RWPE2 (cell line): ENCODE measurements around the gene ALG12.

Experiments used
- ATAC-seq: fragments of 200-7000 bp; cut with Tn5 transposase; 3 replicates; pipeline ENCODE4 v1.9.1; 2021; ENCODE audit warnings: low read depth
- DNase-seq: peaks from one replicate; pipeline ENCODE4 v3.0.0-alpha.2; 2020; ENCODE audit warnings: low spot score
- H3K27ac ChIP-seq: fragments of 450-650 bp; 2 replicates; pipeline ENCODE4 v1.5.1; 2017; ENCODE audit warnings: mild to moderate bottlenecking; ENCODE audit not compliant: poor library complexity, severe bottlenecking
- H3K27me3 ChIP-seq: fragments of 250-450 bp; sonication (Bioruptor Pico); 2 replicates; pipeline ENCODE4 v1.5.1; 2021; ENCODE audit warnings: mild to moderate bottlenecking, moderate library complexity; ENCODE audit not compliant: insufficient read depth, poor library complexity, severe bottlenecking
- H3K36me3 ChIP-seq: fragments of 250-450 bp; sonication (Bioruptor Pico); 2 replicates; pipeline ENCODE4 v1.5.1; 2020; ENCODE audit warnings: low read depth, mild to moderate bottlenecking, moderate library complexity
- H3K4me1 ChIP-seq: fragments of 250-450 bp; sonication (Bioruptor Pico); 2 replicates; pipeline ENCODE4 v1.5.1; 2021; ENCODE audit warnings: mild to moderate bottlenecking, moderate library complexity; ENCODE audit not compliant: insufficient read depth, poor library complexity, severe bottlenecking
- H3K4me3 ChIP-seq: fragments of 250-450 bp; sonication (Bioruptor Pico); 2 replicates; pipeline ENCODE4 v1.5.1; 2021; ENCODE audit warnings: mild to moderate bottlenecking, moderate library complexity; ENCODE audit not compliant: severe bottlenecking
- H3K9me3 ChIP-seq: fragments of 250-450 bp; sonication (Bioruptor Pico); 2 replicates; pipeline ENCODE4 v1.5.1; 2021; ENCODE audit warnings: mild to moderate bottlenecking, moderate library complexity; ENCODE audit not compliant: severe bottlenecking
- TF ChIP-seq, protein P1 (sequence below): fragments of 450-650 bp; IDR thresholded peaks from one replicate; pipeline ENCODE4 v1.5.1; 2017; ENCODE audit warnings: mild to moderate bottlenecking, moderate library complexity; ENCODE audit not compliant: poor library complexity, severe bottlenecking

The ALG12 gene

GRCh38 chr22:49866646-49867045 lies 51.6 kb downstream of the ALG12 start:
- Histone ChIP-seq H3K9me3 (peaks cover 3% of the 10 kb centered on the region), H3K27me3 (no peaks in the 10 kb centered on the region), H3K27ac (no peak overlapping the region), H3K4me1 (no peaks in the 10 kb centered on the region), H3K4me3 (no peak overlapping the region), H3K36me3 (no peaks in the 10 kb centered on the region)
- TF ChIP-seq, protein P1, sequence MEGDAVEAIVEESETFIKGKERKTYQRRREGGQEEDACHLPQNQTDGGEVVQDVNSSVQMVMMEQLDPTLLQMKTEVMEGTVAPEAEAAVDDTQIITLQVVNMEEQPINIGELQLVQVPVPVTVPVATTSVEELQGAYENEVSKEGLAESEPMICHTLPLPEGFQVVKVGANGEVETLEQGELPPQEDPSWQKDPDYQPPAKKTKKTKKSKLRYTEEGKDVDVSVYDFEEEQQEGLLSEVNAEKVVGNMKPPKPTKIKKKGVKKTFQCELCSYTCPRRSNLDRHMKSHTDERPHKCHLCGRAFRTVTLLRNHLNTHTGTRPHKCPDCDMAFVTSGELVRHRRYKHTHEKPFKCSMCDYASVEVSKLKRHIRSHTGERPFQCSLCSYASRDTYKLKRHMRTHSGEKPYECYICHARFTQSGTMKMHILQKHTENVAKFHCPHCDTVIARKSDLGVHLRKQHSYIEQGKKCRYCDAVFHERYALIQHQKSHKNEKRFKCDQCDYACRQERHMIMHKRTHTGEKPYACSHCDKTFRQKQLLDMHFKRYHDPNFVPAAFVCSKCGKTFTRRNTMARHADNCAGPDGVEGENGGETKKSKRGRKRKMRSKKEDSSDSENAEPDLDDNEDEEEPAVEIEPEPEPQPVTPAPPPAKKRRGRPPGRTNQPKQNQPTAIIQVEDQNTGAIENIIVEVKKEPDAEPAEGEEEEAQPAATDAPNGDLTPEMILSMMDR, result no peak
- DNase-seq (no peak), ATAC-seq (no peak)

GRCh38 chr22:49866134-49866533 lies 52.1 kb downstream of the ALG12 start:
- no peaks in the 10 kb centered on the region for H3K27me3 ChIP-seq
- DNase-seq (no peak), ATAC-seq (no peak)
- H3K4me1 ChIP-seq, result no peaks in the 10 kb centered on the region
- H3K36me3 ChIP-seq, result no peaks in the 10 kb centered on the region
- no peak overlapping the region for H3K27ac ChIP-seq
- no peak overlapping the region for H3K4me3 ChIP-seq
- peaks cover 3% of the 10 kb centered on the region for H3K9me3 ChIP-seq
- TF ChIP-seq, protein P1, result no peak

GRCh38 chr22:49865156-49865555 lies 53.1 kb downstream of the ALG12 start:
- Histone ChIP-seq H3K4me1 (no peaks in the 10 kb centered on the region), H3K36me3 (no peaks in the 10 kb centered on the region), H3K27me3 (no peaks in the 10 kb centered on the region), H3K4me3 (no peak overlapping the region), H3K9me3 (peaks cover 3% of the 10 kb centered on the region), H3K27ac (no peak overlapping the region)
- no peak for DNase-seq
- TF ChIP-seq, protein P1, result no peak
- no peak for ATAC-seq

DNA sequence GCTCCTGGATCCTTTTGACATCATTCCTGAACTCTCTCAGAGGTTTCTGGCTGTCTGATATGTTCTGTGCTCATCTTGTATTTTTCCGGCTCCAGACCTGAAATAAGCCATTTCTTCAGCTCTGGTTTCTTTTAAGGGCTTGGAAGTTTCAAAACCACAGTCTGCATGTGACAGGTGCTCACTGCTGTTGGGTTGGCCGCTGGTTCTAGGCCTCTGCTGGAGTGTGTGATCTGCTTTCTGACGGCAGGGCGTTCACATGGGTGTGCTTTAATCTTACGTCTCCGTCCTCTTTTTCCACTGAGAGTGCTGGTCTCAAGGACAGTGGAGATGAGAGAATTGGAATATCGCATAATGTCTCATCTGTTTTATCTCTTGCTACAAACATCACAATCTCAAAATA lies 54.3 kb downstream of the ALG12 start:
- Histone ChIP-seq H3K27me3 (no peaks in the 10 kb centered on the region), H3K4me1 (no peaks in the 10 kb centered on the region), H3K4me3 (no peak overlapping the region), H3K9me3 (no peaks in the 10 kb centered on the region), H3K27ac (no peak overlapping the region), H3K36me3 (no peaks in the 10 kb centered on the region)
- TF ChIP-seq, protein P1, result no peak
- DNase-seq, result no peak
- no peak for ATAC-seq

DNA sequence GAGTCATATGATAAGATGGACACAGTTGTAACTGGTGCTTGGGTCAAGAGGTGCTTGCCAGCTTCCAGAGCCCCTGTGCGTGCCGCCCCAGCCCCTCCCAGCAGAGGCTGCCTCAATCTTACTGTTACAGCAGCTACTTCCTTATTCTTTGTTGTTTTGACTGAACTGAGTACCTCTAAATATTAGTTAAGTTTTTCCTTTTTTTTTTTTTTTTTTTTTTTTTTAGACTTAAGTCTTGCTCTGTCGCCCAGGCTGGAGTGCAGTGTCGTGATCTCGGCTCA lies 55.8 kb downstream of the ALG12 start:
- Histone ChIP-seq H3K27ac (no peak overlapping the region), H3K4me1 (no peaks in the 10 kb centered on the region), H3K36me3 (no peaks in the 10 kb centered on the region), H3K9me3 (no peaks in the 10 kb centered on the region), H3K27me3 (no peaks in the 10 kb centered on the region), H3K4me3 (no peak overlapping the region)
- TF ChIP-seq, protein P1, result no peak
- ATAC-seq, result no peak
- DNase-seq, result no peak
